HCT116 (cell line): ENCODE measurements around the gene TBC1D23. TPM values are rescaled to one million over a fixed set of nuclear protein-coding genes. Genes with fewer than 3 reads are reported as not detected.

Experiments
- ATAC-seq: fragments of 200-7000 bp; cut with Tn5 transposase; 2 replicates; pipeline ENCODE4 v1.9.1; 2020; ENCODE audit warnings: mild to moderate bottlenecking, moderate library complexity
- BruUV-seq: library from RNA; stranded (reverse); fragments of 400-500 nt; replicated peaks from 2 replicates; lab custom pipeline; 2021; lab: Mats Ljungman, UMichigan
- CTCF ChIA-PET: fragments of 300-600 bp; sonication (Branson Sonifier 250); formaldehyde crosslinking; loops from one replicate; lab custom pipeline; 2021; ENCODE audit warnings: antibody characterized with exemption; lab: Charles Lee
- POLR2A ChIA-PET: fragments of 300-600, 350-600 bp; sonication (Branson Sonifier 250); formaldehyde crosslinking; loops from one replicate; lab custom pipeline; 2021; ENCODE audit warnings: antibody characterized with exemption; lab: Charles Lee
- RAD21 ChIA-PET, 2 experiments: fragments of 300-600 bp; sonication (Branson Sonifier 250); formaldehyde crosslinking; loops; one replicate each; lab custom pipeline; 2023; ENCODE audit warnings: low total read pairs in 2 of 2; ENCODE audit not compliant: uncharacterized antibody in 2 of 2, unreplicated experiment in 2 of 2, low non-redundant PET in 1 of 2; lab: Charles Lee
- DNase-seq: peaks from one replicate; pipeline ENCODE4 v3.0.0-alpha.2; 2010; ENCODE audit warnings: low read depth, low spot score
- H2AFZ ChIP-seq: fragments of 200-600 bp; shearing (Covaris generic), sonication (generic); 2 replicates; pipeline ENCODE4 v1.6.1; 2017; ENCODE audit warnings: low read depth, mixed run types, mixed read lengths, antibody characterized with exemption, low read length; ENCODE audit not compliant: poor library complexity, severe bottlenecking
- H3K27ac ChIP-seq: 2 replicates; pipeline ENCODE4 v1.5.1; 2012; ENCODE audit warnings: low read depth, low read length
- H3K27me3 ChIP-seq: fragments of 200-600 bp; sonication (generic); 2 replicates; pipeline ENCODE4 v1.6.1; 2016; ENCODE audit warnings: mixed run types, low read length, mixed read lengths; ENCODE audit not compliant: insufficient read depth
- H3K36me3 ChIP-seq, 2 experiments: fragments of 200-500 bp in 1 of 2; fragments of 200-600 bp in 1 of 2; sonication (Bioruptor generic) in 1 of 2; sonication (generic) in 1 of 2; 2 replicates each; pipeline versions ENCODE4 v1.5.1 to v1.6.1; 2014 to 2016; ENCODE audit warnings: low read length in 2 of 2, inconsistent platforms in 1 of 2, mixed read lengths in 1 of 2, mixed run types in 1 of 2; ENCODE audit not compliant: insufficient read depth in 2 of 2, control insufficient read depth in 1 of 2
- H3K4me1 ChIP-seq, 2 experiments: fragments of 200-600 bp in 1 of 2; sonication (generic) in 1 of 2; 2 replicates each; pipeline versions ENCODE4 v1.5.1 to v1.6.1; 2012 to 2017; ENCODE audit warnings: low read length in 2 of 2, inconsistent platforms in 1 of 2, mild to moderate bottlenecking in 1 of 2, mixed read lengths in 1 of 2, mixed run types in 1 of 2, moderate library complexity in 1 of 2; ENCODE audit not compliant: insufficient read depth in 2 of 2, control insufficient read depth in 1 of 2
- H3K4me2 ChIP-seq: fragments of 200-600 bp; sonication (generic); 2 replicates; pipeline ENCODE4 v1.6.1; 2017; ENCODE audit warnings: mixed run types, low read length, mixed read lengths
- H3K4me3 ChIP-seq, 2 experiments: fragments of 200-600 bp in 1 of 2; sonication (generic) in 1 of 2; replicated peaks in 1 of 2; 2 replicates each; pipeline ENCODE4 v1.5.1; 2011 to 2016; ENCODE audit warnings: low read length in 2 of 2, control low read depth in 1 of 2, low read depth in 1 of 2, mild to moderate bottlenecking in 1 of 2, mixed read lengths in 1 of 2, mixed run types in 1 of 2
- H3K79me2 ChIP-seq: fragments of 200-600 bp; sonication (generic); 2 replicates; pipeline ENCODE4 v1.6.1; 2017; ENCODE audit warnings: mild to moderate bottlenecking, mixed run types, low read length, moderate library complexity, mixed read lengths; ENCODE audit not compliant: insufficient read depth
- H3K9ac ChIP-seq: fragments of 200-600 bp; sonication (generic); 2 replicates; pipeline ENCODE4 v1.6.1; 2016; ENCODE audit warnings: low read length, mixed read lengths
- H3K9me2 ChIP-seq: fragments of 200-600 bp; sonication (generic), shearing (Covaris generic); 2 replicates; pipeline ENCODE4 v1.6.1; 2017; ENCODE audit warnings: mixed run types, mild to moderate bottlenecking, moderate library complexity; ENCODE audit not compliant: insufficient read depth
- H3K9me3 ChIP-seq, 2 experiments: fragments of 200-500 bp in 1 of 2; fragments of 200-600 bp in 1 of 2; sonication (Bioruptor generic) in 1 of 2; sonication (generic) in 1 of 2; 2 replicates each; pipeline ENCODE4 v1.6.1; 2014 to 2017; ENCODE audit warnings: low read length in 2 of 2, mixed read lengths in 2 of 2, inconsistent platforms in 1 of 2, low read depth in 1 of 2, mild to moderate bottlenecking in 1 of 2, mixed run types in 1 of 2, moderate library complexity in 1 of 2; ENCODE audit not compliant: control insufficient read depth in 1 of 2, insufficient read depth in 1 of 2
- H4K20me1 ChIP-seq: fragments of 200-600 bp; sonication (generic), shearing (Covaris generic); 2 replicates; pipeline ENCODE4 v1.6.1; 2017; ENCODE audit warnings: mixed run types, mild to moderate bottlenecking, moderate library complexity; ENCODE audit not compliant: insufficient read depth
- CBX3 ChIP-seq: IDR thresholded peaks from 2 replicates; pipeline ENCODE4 v1.6.1; 2012; ENCODE audit warnings: low read depth
- CEBPB ChIP-seq: IDR thresholded peaks from 2 replicates; pipeline ENCODE4 v1.6.1; 2012; ENCODE audit warnings: low read depth
- CTCF ChIP-seq, 3 experiments: fragments of 200-600 bp in 1 of 3; sonication (generic) in 1 of 3; IDR thresholded peaks in 2 of 3; conservative IDR thresholded peaks in 1 of 3; 2 replicates each; pipeline ENCODE4 v1.5.1; 2012 to 2017; ENCODE audit warnings: low read depth in 2 of 3, low read length in 2 of 3, antibody characterized with exemption in 1 of 3, borderline replicate concordance in 1 of 3, control low read depth in 1 of 3, mild to moderate bottlenecking in 1 of 3, mixed read lengths in 1 of 3, mixed run types in 1 of 3, moderate library complexity in 1 of 3; ENCODE audit not compliant: insufficient read depth in 1 of 3
- EGR1 ChIP-seq: IDR thresholded peaks from 2 replicates; pipeline ENCODE4 v1.6.1; 2012; ENCODE audit warnings: low read depth
- ELF1 ChIP-seq: IDR thresholded peaks from 2 replicates; pipeline ENCODE4 v1.6.1; 2012; ENCODE audit warnings: low read depth, borderline replicate concordance
- JUND ChIP-seq: IDR thresholded peaks from 2 replicates; pipeline ENCODE4 v1.6.1; 2012
- MAX ChIP-seq: IDR thresholded peaks from 2 replicates; pipeline ENCODE4 v1.6.1; 2012
- POLR2AphosphoS5 ChIP-seq: IDR thresholded peaks from 2 replicates; pipeline ENCODE4 v1.6.1; 2011; ENCODE audit warnings: mild to moderate bottlenecking, low read depth, low read length, moderate library complexity
- RAD21 ChIP-seq: IDR thresholded peaks from 2 replicates; pipeline ENCODE4 v1.6.1; 2012; ENCODE audit warnings: low read depth, mild to moderate bottlenecking
- REST ChIP-seq: IDR thresholded peaks from 2 replicates; pipeline ENCODE4 v1.6.1; 2012; ENCODE audit warnings: low read depth
- SP1 ChIP-seq: IDR thresholded peaks from 2 replicates; pipeline ENCODE4 v1.6.1; 2012; ENCODE audit warnings: low read depth
- YY1 ChIP-seq: IDR thresholded peaks from 2 replicates; pipeline ENCODE4 v1.6.1; 2011; ENCODE audit warnings: low read length, low read depth, moderate library complexity, mild to moderate bottlenecking; ENCODE audit not compliant: insufficient replicate concordance; ENCODE audit errors: extremely low read depth
- ZBTB33 ChIP-seq: IDR thresholded peaks from 2 replicates; pipeline ENCODE4 v1.6.1; 2011; ENCODE audit warnings: mild to moderate bottlenecking, low read length, moderate library complexity; ENCODE audit not compliant: insufficient replicate concordance; ENCODE audit errors: extremely low read depth
- ZNF274 ChIP-seq: fragments of 200-500 bp; sonication (Bioruptor generic); IDR thresholded peaks from 2 replicates; pipeline ENCODE4 v1.6.1; 2014; ENCODE audit warnings: mild to moderate bottlenecking, low read depth, low read length, inconsistent platforms
- intact Hi-C: fragments of 100-400 bp; cut with micrococcal nuclease; formaldehyde crosslinking; loops from 2 replicates; pipeline ENCODE4 v1.10.0; 2022
- total RNA-seq: library from RNA; stranded (reverse); gene quantifications from one replicate; pipeline ENCODE4 v1.2.1, GENCODE V29; 2021; ENCODE audit not compliant: unreplicated experiment

The TBC1D23 gene
- total RNA-seq, 1 experiment from 2014 or later: 21.9 TPM

- no peak overlapping the region for H2AFZ ChIP-seq
- no peak overlapping the region for H3K9ac ChIP-seq
- no peak overlapping the region for H3K4me3 ChIP-seq
- no peaks in the 10 kb centered on the region for H3K9me2 ChIP-seq
- no peak overlapping the region for H3K27ac ChIP-seq
- ATAC-seq (no peak), DNase-seq (no peak)
- no peaks in the 10 kb centered on the region for H4K20me1 ChIP-seq
- H3K79me2 ChIP-seq: no peaks in the 10 kb centered on the region
- intact Hi-C loops: no loop called here
- BruUV-seq: no TSS peak
- no peak for TF ChIP-seq ELF1
- no peak for TF ChIP-seq YY1
- TF ChIP-seq EGR1: no peak
- TF ChIP-seq CTCF (IDR thresholded peaks at IDR 0.05 in 2 of 3, conservative IDR thresholded peaks at IDR 0.05 in 1 of 3; ENCODE audit: borderline replicate concordance in 1 of 3, insufficient read depth in 1 of 3, low read depth in 2 of 3, low read length in 2 of 3): no peak
- no peak for TF ChIP-seq CBX3
- TF ChIP-seq RAD21: no peak
- no peak overlapping the region for H3K4me2 ChIP-seq
- POLR2A ChIA-PET: no interaction called here
- RAD21 ChIA-PET: no interaction called here
- no peaks in the 10 kb centered on the region for H3K9me3 ChIP-seq
- no peaks in the 10 kb centered on the region for H3K4me1 ChIP-seq
- H3K36me3 ChIP-seq: no peaks in the 10 kb centered on the region
- no peaks in the 10 kb centered on the region for H3K27me3 ChIP-seq
- CTCF ChIA-PET: no interaction called here
These were observed 46.2 kb upstream of the TBC1D23 start for GRCh38 chr3:100214574-100214964.

- Histone ChIP-seq H3K4me1 (no peaks in the 10 kb centered on the region), H3K4me3 (no peak overlapping the region), H2AFZ (no peak overlapping the region), H3K9me2 (no peaks in the 10 kb centered on the region), H4K20me1 (no peaks in the 10 kb centered on the region), H3K27me3 (no peaks in the 10 kb centered on the region), H3K27ac (no peak overlapping the region), H3K36me3 (no peaks in the 10 kb centered on the region), H3K79me2 (no peaks in the 10 kb centered on the region), H3K9me3 (no peaks in the 10 kb centered on the region), H3K9ac (no peak overlapping the region), H3K4me2 (no peak overlapping the region)
- CTCF ChIA-PET: no interaction called here
- intact Hi-C loops: no loop called here
- ATAC-seq (no peak), DNase-seq (no peak)
- no TSS peak for BruUV-seq
- RAD21 ChIA-PET: no interaction called here
- POLR2A ChIA-PET: no interaction called here
- TF ChIP-seq MAX: no peak
- TF ChIP-seq REST: no peak
- no peak for TF ChIP-seq SP1
- TF ChIP-seq ELF1: no peak
- TF ChIP-seq ZNF274: no peak
- no peak for TF ChIP-seq POLR2AphosphoS5
- no peak for TF ChIP-seq ZBTB33
- no peak for TF ChIP-seq EGR1
- TF ChIP-seq CEBPB: no peak
- no peak for TF ChIP-seq JUND
These were observed 44.1 kb upstream of the TBC1D23 start for GRCh38 chr3:100216713-100217112.
